Measurements from ENCODE around the gene PYHIN1.
"Not testable (repeated sequence)": the region's sequence is repeated elsewhere in the genome, so short reads cannot be mapped to it uniquely, and the experiment has no call there.

The PYHIN1 gene

DNA sequence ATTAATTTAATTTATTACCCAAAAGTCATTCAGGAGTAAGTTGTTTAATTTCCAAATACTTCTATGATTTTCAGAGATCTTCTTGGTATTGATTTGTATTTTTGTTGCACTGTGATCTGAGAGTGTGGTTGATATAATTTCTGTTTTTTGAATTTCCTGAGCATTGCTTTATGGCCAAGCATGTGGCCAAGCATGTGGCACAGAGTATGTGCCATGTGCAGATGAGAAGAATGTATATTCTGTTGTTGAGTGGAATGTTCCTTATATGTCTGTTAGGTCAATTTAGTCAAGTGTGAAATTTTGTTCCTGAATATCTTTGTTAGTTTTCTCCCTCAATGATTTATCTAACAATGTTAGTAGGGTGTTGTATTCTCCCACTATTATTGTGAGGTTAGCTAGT, 53.0 kb downstream of the PYHIN1 start:
- DNase-seq, result no peak

DNA sequence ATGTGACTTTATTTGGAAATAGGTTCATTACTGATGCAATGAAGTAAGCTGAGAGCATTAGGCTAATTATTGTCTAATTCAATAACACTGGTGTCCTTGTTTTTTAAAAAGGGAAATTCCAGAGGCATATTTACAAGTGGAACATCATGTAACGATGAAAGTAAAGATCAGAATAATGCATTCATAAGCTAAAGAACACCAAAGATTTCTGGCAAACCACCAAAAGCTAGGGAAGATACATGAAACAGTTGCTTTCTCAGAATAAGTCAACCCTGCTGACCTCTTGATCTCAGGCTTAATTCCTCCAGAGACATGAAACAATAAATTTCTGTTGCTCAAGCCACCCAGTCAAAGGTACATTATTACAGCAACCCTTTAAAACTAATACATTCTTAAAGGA, 58.1 kb downstream of the PYHIN1 start:
- DNase-seq, result no peak

DNA sequence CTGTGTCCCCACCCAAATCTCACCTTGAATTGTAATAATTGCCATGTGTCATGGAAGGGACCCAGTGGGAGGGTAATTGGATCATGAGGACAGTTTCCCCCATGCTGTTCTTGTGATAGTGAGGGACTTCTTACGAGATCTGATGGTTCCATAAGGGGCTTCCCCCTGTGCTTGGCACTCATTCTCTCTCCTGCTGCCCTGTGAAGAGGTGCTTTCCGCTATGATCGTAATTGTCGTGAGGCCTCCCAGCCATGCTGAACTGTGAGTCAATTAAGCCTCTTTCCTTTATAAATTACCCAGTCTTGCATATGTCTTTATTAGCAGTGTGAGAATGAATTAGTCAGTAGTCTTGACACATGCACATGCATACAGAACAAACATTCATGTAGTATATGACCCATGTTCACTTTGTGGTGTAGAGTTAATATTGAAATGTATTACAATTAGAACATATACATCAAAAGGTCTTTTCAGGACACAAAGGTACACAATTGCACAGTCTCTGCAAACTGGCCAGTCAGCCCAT, 61.5 kb downstream of the PYHIN1 start:
- no peak for DNase-seq

DNA sequence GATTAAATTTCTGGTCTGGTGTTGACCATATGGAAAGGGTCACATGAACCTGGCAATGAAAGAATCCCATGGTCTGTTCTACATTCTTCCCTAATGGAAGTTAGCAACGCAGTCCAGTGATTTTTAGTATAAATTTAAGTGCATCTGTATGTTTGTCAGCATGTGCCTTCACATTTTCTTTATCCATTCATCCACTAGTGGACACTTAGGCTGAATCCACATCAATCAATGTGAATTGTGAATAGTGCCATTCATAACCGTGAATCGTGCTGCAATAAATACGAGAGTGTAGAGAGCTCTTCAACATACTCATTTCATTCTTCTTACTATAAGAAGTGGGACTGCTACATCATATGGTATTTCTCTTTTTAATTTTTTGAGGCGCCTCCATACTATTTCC, 65.6 kb downstream of the PYHIN1 start:
- no peak for DNase-seq

DNA sequence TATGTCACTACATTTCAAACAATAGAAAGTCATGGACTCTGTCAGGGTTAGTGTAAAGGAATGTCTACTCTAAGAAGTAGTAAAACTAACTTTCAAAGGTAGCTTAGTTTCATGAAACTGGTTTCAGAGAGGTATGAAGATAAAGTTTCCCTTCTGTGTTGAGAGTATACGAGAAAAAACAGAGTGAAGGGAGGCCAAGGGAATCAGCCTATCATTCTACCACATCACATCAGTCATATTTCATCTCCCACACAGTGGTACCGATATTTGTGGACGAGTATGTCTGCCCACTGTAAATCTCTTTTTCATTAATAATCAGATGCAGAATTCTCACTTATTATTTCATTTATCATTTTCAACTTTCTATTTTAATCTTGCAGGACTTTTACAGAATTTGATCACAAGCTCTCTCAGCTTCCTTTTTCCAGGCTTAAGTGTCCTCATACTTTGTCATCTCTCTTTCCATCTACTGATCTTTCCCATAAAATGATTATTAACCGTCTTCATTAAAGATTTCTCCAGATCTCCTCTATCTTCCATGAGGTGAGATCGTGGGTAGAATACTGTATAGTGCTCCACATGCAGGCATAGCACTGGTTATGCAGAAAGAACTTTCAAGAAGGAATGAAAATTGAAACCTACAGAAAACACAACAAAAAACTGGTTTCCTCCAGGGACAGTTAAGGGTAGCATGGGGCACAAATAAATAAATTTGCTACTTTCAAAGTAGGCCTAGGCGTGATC, 66.9 kb downstream of the PYHIN1 start:
- DNase-seq, result no peak

DNA sequence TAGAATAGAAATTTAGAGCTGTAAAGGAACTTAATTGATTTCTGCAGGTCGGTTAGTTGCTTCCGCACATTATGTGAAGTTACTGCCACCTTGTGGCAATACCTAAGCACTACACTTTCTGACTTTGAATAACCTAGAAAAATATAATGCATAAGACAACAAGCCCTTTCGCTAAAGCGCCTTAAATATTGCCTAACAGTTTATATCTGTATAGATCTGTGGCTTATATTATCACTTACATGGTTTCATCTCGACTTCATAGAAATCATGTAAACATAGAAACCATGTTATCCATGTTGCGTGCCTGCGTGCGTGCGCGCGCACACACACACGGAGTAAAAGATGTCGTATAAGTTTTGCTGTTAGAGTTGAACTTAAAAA, 67.4 kb downstream of the PYHIN1 start:
- peak; percentile 37 for DNase-seq

DNA sequence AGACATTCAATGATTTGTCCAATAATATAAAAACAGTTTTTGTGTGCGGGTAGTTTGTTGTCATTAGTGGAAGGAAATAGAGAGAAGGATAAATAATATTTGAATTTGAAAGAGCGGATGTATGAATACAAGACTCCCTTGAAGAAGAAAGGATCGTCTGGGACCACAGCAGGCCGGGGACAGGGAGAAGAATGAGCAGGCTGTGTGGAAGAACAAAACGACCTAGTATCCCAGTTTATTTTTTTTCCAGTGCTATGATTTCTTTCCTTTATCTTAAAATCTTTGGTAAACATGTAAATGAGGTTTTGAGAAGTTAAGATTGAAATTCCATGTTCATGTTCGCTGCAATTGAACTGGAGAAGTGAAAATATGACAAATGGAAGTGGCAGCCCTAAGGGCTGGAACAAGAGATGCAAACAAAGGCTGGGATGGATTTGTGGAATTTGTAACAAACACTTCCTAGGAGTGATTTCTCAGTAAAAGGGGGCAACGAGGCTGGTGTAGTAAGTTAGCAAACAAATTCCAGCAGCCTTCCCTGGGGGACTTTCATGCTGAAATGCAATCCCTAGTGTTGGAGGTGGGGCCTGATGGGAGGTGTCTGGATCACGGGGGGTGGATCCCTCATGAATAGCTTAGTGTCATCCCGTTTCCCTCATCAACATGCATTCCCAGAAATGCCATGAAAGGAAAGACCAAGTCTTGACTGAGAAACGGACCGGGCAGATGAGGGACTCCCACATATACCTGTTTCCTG, 68.1 kb downstream of the PYHIN1 start:
- DNase-seq, result peak; percentile 21

DNA sequence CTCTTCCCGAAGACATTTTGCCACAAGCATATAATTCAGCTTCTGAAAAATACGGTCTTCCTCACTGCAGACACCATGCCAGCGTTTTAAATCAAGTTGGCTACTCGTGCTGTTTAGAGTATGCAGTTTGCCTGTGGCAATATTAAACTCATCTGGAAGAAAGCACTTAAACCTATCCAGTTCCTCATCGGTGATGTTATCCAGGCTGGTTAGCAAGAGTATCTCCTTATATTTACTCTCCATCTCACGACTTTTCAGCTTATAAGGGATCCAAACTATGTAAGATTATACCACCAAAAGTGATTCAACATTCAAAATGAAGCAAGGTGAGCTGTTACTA, 68.7 kb downstream of the PYHIN1 start:
- no peak for DNase-seq

DNA sequence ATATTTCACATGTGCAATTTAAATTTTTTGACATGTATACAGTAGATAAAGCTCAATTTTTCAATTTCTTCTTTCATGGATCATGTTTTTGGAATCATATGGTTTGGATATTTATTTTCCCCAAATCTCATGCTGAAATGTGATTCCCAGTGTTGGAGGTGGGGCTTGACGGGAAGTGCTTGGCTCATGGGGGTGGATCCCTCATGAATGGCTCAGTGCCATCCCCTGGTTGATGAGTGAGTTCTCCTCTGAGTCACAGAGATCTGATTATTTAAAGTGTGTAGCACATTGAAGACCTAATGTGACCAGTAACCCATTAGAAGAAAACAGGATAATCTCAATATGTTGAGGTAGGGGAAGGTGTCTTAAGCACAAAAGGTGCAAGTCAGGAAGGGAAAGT, 69.3 kb downstream of the PYHIN1 start:
- no peak for DNase-seq

DNA sequence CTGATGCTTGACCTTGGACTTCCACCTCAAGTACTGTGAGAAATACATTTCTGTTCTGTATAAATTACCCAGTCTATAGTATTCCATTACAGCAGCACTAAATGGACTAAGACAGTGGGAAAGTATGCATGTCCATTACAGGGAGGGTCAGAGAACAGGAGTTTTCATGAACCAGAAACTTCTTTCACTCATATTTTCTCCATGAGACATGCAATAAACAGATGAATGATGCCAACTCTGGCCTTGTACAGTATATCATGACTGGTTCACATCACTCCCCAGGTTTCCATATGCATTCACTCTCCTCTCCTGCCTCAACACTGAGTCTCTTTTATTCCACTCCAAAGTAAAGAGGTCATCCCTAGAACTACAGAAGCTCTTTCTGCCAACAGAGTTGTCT, 73.8 kb downstream of the PYHIN1 start:
- DNase-seq, result no peak

DNA sequence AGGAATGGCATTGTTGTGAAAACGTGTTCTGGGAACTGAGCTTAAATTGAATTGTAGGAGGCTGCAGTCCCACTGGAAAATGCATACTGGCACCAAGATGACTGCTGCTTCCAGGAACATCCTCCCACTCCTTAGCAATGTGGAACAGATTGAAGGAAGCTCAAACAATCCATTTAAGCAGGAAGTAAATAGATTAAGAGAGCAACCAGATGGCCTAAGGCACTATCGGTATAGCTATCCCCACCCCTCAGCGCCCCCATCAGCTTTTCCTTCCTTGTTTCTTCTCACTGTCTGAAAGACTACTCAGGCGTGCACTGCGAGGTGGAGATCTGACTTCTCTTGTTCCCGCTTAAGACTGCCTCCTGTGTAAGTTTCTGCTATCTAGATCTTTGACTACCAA, 74.3 kb downstream of the PYHIN1 start:
- DNase-seq, result no peak

DNA sequence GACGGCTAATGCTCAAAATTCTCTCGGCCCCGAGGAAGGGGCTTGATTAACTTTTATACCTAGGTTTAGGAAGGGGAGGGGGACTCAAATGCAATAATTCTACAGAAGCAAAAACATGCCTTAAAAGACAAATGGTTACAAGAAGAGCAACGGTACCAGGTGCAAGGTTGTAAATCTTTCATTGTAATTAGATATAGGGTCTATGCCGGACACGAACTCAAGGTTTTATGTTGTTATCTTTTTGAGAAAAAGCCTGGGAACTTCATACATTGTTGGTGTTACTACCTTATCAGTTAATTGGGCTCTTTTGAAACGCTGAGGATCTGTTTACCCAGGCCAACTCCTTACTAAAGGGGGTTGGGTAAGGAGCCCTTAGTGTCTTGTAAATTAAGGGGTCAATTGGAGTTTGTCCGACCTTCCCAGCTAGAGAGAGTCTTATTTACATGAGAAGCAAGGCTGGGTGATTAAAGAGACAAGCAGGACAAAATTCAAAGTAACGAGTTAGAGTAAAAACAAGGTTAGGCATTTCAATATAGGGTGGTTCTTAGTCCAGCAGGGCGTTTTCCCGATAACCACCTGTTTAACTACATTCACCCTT, 75.0 kb downstream of the PYHIN1 start:
- not testable (repeated sequence) for DNase-seq

DNA sequence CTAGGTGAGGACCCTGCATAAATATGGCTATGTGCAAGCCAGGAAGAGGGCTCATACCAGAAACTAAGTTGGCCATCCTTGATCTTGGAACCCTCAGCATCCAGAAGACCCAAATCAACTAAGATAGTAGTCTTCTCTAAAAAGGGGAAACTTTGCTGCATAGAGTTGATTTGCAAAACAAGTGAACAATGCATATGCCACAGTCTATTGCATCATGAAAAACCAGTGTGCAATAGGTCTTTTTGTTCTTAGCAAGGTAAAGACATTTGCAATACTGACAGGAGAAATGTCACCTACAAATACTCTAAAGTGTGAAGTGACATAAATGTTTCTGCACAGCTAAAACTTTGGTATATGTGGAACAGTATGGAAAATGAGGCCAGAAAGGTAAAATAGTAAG, 76.4 kb downstream of the PYHIN1 start:
- DNase-seq, result no peak

DNA sequence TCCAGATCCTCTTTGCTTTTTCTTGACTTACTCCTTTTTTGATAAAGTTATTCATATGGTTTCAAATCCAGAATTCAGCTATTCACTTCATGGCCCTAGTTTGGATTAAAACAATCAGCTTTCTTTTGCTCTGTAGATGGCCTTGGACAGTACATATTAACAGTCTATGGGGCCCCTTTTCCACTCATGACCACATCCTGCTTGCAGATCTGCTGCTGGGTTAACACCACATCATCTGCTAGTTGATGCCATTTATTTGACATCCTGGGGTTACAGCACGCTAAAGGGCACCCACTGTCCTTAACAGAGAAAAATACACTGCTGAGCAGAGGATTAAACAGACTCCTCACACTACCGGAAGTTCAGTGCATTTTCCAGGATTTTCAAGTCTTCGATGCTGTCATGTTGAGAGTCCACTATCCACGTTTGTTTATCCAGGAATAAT, 77.4 kb downstream of the PYHIN1 start:
- DNase-seq, result no peak

DNA sequence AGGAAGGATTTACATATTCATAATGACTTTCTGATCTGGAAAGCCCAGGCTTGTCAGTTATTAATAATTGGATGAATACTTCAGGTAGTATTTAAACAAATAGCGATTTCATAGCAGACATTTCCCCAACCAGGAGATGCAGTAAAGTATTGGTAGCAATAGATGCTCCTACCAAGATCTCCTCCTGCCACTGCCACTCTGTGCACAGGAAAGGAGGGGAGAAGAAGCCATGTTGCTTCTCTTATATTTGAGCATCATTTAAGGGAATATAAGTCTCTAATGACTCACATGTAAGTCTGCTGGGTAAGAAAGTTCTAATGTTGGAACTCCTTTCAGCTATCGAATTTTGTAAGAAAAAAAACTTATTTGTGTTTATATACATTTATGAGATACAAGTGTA, 77.9 kb downstream of the PYHIN1 start:
- no peak for DNase-seq

DNA sequence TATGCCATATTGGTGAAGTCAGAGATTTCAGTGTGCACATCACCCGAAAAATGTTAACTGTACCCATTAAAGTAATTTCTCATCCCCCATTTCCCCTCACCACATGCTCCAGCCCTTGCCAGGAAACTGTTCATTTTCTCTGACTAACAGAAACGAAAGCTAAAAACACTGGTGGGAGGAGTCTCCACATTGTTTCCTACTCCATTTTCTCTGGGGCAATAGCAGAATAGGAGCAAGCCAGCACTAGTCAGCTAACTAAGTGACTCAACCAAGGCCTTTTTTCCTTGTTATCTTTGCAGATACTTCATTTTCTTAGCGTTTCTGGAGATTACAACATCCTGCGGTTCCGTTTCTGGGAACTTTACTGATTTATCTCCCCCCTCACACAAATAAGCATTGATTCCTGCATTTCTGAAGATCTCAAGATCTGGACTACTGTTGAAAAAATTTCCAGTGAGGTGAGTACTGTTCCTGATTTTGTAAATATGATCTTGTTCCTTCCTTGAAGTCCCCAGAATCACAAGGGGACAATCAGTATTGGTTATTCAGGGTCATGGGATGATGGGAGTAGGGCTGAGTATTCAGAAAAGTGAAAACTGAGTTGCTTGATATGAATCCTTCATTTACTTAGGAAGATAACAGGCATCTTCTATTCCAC, 78.5 kb downstream of the PYHIN1 start, which contains the start of gene IFI16:
TSS of gene IFI16 (plus strand) at position 204 of the 658 bp plus-strand sequence. CDS start 4,774 bp downstream, outside the sequence.
- no peak for DNase-seq

DNA sequence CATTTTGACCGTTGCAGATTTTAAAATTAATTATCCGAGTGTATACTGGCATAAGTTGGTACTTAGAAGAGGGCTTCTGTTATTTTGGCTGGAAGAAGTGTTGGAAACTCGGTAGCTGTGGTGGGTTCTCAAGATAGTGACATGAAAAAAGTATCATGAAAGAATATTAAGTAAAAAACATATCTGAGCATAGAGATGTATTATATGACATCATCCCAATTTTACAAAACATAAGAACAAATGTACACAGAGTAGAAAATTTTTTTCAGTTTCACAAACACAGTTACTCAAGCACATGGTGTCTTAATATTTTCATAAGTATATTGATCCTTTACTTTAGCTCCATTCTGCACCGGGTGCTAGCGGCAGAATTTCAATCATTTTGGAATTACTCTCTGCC, 79.0 kb downstream of the PYHIN1 start:
- no peak for DNase-seq

DNA sequence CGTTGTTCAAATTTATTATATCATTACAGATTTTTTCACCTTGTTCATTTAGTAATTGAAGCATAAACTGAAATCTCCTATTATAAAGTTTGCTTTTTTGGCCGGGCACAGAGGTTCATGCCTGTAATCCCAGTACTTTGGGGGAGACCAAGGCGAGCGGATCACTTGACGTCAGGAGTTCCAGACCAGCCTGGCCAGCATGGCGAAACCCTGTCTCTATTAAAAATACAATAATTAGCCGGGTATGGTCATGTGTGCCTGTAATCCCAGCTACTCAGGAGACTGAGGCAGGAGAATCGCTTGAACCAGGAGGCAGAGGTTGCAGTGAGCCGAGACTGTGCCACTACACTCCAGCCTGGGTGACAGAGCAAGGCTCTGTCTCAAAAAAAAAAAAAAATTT, 79.6 kb downstream of the PYHIN1 start:
- DNase-seq, result not testable (repeated sequence)

DNA sequence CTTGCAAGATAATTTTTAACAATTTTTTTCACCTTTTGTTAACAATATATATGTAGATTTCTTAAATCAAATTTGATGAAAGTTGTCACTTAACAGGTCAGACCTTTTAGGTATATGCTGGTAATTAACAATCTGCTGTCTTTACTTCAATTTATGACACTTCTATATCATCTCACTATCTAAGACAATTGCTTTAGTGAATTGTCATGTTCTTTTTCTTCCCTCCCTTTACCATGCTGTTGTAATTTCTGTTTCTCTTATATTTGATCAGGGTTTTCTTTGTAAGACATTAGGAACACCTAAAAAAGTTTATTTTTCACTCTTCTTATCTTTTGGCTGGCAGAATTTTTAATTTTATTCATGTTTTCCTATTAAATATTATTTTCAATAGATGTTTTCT, 80.4 kb downstream of the PYHIN1 start:
- DNase-seq, result no peak

DNA sequence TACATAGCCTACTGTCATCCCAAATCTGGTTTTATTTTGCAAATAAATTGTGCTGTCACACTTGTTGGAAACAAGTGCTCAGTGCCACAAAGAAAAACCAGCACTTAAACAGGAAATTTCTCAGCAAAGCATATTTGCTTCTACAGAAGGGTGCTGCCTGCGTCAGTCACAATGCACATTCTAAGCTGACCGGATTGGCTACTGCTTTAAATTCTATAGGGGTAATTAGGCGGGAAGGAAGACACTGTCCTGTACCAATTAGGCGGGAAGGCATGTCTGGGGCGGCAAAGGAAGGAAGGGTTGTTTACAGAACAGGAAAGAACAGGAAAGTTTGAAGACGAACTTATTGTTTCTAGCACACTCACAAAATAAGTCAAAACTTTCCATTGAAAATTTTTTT, 81.1 kb downstream of the PYHIN1 start:
- no peak for DNase-seq

DNA sequence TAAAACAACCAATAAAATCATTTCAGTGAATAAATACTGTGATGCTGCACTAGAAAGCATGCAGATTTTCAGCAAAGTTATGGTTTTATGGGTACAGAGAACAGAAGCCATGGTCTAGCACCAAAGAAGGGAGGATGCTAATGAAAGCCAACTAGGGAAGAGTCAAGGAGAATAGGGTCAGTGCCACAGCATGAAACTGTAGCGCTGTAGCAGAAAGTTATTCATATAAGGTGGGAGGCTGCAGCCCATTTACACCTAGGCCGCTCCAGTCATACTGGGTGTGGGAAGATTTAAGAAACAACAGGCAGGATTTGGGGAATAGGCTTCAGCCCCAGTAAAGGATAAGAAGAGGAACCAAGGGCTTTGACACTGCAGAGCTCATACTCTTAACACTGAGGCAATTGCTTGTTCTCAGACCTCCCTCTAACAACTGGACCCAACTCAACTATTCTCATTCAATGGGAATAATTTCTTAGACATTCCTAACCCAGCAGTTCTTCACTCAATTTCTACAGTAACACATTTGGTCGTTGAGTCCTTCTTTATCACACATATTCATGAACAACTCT, 82.7 kb downstream of the PYHIN1 start:
- DNase-seq, result no peak

DNA sequence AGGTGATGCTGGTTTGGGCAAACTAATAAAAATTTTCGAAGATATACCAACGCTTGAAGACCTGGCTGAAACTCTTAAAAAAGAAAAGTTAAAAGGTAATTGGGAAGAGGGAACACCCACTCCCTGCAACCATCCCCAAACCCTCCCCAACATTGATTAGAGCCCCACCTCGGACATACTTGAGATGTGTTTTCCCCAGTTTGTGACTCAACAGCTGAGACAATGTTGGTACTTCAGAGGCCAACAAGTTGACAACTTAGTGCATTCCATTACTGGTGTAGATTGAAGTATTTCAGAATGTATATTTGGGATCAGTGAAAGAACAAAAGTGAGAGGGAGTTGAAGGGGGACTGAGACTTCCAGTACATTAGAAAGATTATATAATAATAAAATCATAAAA, 83.5 kb downstream of the PYHIN1 start:
- no peak for DNase-seq

DNA sequence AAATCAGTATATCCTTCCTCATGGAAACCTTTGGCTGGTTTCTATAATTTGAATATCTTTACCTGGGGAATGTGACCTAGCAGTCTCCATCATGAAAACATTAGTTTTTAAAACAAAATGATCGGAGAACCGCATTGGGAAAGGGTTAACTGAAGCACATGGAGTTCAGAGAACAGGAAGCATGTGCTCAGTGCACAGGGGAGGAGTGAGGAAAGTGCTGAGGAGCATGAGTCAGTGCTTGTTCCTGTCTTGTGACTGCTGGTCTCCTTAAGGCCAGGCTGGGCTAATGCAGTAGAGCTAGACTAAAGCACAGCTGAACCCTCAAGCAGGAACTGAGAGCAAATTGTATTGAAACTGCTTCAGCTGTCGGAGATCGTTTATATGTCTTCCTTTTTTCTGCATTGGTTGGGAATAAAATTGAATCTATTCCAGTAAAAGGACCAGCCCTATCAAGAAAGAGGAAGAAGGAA, 84.1 kb downstream of the PYHIN1 start:
- DNase-seq, result no peak

Data from DMS79 treated with DMSO at 0.1 percent for 48 hours (cell line).